HG03066 (cell line): ENCODE data around the gene AMBP.
"Not testable (repeated sequence)": the region's sequence is repeated elsewhere in the genome, so short reads cannot be mapped to it uniquely, and the experiment has no call there.

Experiments used
- ATAC-seq: cut with Tn5 transposase; IDR thresholded peaks from one replicate; pipeline ENCODE4 v1.9.1; 2021; ENCODE audit warnings: low read depth; ENCODE audit not compliant: unreplicated experiment

Gene AMBP

GRCh38 chr9:114093761-114094505, 15.8 kb upstream of the AMBP start:
- ATAC-seq = no peak

- ATAC-seq = no peak
Observed at GRCh38 chr9:114093031-114093471, 15.0 kb upstream of the AMBP start.

GRCh38 chr9:114092336-114092735, 14.2 kb upstream of the AMBP start:
- ATAC-seq = no peak

GRCh38 chr9:114091711-114092110, 13.6 kb upstream of the AMBP start:
- no peak for ATAC-seq

DNA sequence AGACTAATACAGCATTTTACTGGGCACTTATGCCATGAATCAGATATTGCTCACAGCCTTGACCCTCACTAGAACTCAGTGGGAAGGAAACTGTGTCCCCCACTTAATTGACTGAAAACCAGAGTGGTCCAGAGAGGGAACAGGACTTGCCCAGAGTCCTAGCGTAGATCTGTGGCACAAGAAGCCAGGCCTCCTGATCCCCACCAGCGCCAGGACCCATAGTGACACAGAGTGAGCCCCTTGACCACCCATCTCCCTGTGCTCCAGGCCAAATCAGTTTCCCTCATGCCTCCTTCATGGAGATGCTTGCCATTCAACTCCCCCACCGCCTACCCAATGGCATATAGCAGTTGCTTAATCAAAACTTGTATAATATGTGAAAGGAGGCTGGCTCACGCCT, 12.7 kb upstream of the AMBP start:
- no peak for ATAC-seq

DNA sequence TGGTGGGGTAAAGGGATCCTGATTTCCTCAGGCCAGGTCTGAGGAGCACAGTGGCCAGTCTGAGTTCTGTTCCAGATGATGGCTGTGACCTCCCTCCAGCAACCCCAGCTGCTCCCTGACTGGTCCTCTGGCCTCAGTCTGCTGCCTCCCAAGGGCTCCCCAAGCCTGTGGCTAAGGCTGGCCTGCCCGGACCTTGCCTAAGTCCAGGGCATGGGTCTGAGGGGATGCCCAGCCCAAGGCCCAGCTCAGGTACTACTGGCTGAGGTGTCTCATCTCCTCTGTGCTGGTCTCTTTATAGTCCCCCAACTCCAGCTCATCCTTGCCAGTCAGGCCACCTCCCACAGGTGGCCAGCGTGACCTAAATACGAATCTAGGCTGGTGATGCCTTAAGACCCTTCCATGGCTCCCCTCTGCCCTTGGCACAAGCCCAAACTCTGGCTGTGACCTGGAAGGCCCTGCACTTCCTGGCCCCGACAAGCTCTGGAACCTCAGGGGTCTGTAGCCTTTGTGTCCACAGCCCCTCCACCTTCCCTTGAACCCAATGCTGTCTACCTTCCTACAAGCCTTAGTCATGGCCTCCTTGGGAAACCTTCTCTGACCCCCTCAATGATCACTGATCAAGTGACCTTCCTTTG, 11.2 kb upstream of the AMBP start:
- ATAC-seq = no peak

DNA sequence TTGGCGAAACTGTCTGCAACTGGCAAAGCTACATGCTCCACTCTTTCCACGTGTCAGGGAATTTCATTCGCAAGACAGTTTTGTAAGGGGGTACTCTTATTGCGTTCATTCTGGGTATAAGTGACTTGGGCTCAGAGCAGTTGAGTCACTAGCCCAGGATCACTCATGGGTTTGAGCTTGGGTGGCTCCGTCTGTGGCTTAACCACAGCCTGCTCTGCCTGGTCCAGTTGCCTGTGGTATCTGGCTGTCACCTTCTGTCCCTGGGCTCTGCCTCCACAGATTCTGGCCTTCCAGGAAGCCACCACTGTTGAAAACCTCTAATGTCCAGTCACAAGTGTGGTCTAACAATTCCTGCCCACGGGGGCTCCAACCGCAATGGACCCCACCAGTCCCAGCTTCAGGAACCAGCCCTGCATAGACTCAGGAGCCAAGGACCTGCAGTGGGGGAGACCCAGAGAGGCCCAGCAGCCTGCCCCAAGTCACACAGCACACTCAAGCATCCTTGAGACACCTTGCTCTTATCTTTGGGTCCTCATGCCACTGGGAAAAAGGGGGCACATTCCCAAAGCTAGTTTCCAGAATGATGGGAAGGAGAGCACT, 10.6 kb upstream of the AMBP start:
- ATAC-seq = no peak

- ATAC-seq = no peak
Observed at GRCh38 chr9:114087721-114088120, 9.6 kb upstream of the AMBP start.

- ATAC-seq = no peak
Observed at GRCh38 chr9:114086607-114087006, 8.5 kb upstream of the AMBP start.

- no peak for ATAC-seq
Observed at GRCh38 chr9:114086009-114086408, 7.9 kb upstream of the AMBP start.

GRCh38 chr9:114085387-114085789, 7.3 kb upstream of the AMBP start:
- no peak for ATAC-seq

GRCh38 chr9:114084282-114085073, 6.4 kb upstream of the AMBP start:
- no peak for ATAC-seq

DNA sequence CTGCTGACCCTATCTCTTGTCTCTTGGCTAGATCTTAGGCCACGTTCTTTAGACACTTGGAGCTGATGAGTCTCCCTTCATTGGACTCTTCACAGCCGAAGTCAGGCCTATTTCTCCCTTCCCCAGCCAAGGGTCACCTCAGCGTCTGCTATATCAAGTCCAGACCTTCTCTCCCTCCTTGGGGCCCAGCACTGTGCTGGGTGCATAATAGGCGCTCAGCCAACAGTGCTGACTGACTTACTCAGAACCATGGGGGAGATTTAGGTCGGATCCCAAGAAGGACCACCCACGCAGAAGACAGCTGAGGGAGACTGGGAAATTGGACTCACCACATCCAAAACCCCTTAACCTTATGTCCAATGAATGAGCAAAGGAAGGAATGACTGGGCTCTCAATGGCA, 5.6 kb upstream of the AMBP start:
- ATAC-seq = no peak

DNA sequence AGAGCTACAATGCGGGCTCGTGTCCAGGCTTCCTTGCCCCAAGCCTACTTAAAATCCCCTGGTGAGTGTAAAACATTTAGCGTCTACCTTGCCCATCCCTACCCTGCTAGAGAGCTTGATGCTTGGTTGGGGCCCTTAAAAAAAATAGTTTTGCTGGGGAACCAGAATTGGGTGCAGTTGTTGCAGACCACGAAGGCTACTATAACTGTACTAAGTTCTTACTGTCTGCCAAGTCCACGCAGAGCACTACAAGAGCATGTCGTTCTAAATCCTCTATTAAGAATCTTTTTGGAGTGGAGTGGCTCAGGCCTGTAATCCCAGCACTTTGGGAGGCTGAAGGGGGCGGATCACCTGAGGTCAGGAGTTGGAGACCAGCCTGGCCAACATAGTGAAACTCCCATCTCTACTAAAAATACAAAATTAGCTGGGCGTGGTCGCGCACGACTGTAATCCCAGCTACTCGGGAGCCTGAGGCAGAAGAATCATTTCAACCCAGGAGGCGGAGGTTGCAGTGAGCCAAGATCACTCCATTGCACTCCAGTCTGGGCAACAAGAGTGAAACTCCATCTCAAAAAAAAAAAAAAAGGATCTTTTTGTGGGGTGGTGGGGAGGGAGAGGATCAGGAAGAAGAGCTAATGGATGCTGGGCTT, 4.8 kb upstream of the AMBP start:
- ATAC-seq = not testable (repeated sequence)

- peak; percentile 87 for ATAC-seq
Observed at GRCh38 chr9:114082017-114082762, 4.1 kb upstream of the AMBP start.

- no peak for ATAC-seq
Observed at GRCh38 chr9:114081441-114082016, 3.4 kb upstream of the AMBP start.

DNA sequence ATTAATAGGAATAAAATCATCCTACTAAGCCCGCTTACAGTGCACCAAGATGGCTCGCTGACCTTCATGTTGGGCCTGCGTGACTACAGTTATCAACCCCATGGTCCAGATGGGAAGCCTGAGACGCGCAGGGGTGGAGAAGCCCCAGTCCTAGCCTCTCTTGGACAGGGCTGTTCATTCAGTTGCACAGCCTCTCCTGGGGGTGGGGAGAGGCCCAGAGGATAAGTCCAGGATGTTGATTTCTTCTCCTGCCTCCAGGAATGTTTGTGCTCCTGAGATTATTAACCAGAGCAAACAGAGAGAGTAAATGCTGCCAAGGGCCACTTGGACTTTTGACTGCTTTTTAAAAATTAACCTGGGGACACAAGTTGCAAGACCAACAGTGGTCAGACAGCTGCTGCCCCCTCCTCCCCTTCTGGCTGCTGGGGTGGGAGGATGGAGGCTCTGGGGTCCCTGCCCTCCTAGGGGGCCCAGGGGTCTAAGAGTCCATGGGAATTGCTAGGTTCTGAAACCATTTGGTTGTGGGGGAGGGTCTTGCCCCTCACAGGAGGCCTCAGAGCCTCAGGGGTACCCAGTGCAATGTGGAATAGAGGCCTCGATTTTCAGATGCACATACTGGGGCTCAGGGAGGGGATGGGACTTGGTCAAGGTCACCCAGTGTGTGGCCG, 2.8 kb upstream of the AMBP start:
- no peak for ATAC-seq

GRCh38 chr9:114080195-114080772, 2.2 kb upstream of the AMBP start:
- ATAC-seq = no peak

GRCh38 chr9:114078781-114079156, 669 bp upstream of the AMBP start:
- ATAC-seq = no peak
